Muscle layer of duodenum (tissue), 2 donors: ENCODE results near the gene LHFPL6.
"Not testable (repeated sequence)": the region's sequence is repeated elsewhere in the genome, so short reads cannot be mapped to it uniquely, and the experiment has no call there.

Experiments used
- H3K27ac ChIP-seq: one replicate; pipeline ENCODE4 v1.7.0; 2013; ENCODE audit warnings: mild to moderate bottlenecking, low read length
- H3K27me3 ChIP-seq: one replicate; pipeline ENCODE4 v1.7.0; 2013; ENCODE audit warnings: low read depth, mild to moderate bottlenecking, control low read depth, low read length
- H3K36me3 ChIP-seq, 2 donors: one replicate each; pipeline ENCODE4 v1.7.0; 2013; ENCODE audit warnings: low read length in 2 of 2, control low read depth in 1 of 2, mild to moderate bottlenecking in 1 of 2; ENCODE audit not compliant: insufficient read depth in 2 of 2, control insufficient read depth in 1 of 2
- H3K4me1 ChIP-seq, 2 donors: one replicate each; pipeline ENCODE4 v1.7.0; 2013; ENCODE audit warnings: low read length in 2 of 2, mild to moderate bottlenecking in 2 of 2, control low read depth in 1 of 2, moderate library complexity in 1 of 2; ENCODE audit not compliant: insufficient read depth in 2 of 2, control insufficient read depth in 1 of 2
- H3K4me3 ChIP-seq, 2 donors: one replicate each; pipeline ENCODE4 v1.7.0; 2013; ENCODE audit warnings: low read length in 2 of 2, low read depth in 1 of 2, mild to moderate bottlenecking in 1 of 2
- H3K9me3 ChIP-seq, 2 donors: one replicate each; pipeline ENCODE4 v1.7.0; 2013; ENCODE audit warnings: low read length in 2 of 2, control low read depth in 1 of 2, mild to moderate bottlenecking in 1 of 2; ENCODE audit not compliant: control insufficient read depth in 1 of 2
- donor health status: healthy.

The LHFPL6 gene

DNA sequence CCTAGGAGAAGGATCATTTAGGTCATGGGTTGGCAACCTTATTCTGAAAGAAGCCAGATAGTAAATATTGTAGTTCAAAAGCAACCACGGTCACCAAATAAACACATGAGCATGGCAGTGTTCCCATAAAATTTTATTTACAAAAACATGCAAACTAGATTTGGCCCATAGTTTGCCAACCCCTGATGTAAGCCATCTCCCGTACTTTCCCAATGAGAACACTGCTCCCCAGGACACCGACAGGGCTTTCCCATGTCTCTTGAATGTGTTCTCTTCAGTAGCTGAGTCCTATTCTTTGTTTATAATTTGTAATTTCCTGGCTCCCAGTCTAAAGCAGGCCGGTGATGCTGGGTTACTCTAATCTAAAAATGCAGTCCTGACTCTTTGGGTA lies 239.6 kb downstream of the LHFPL6 start:
- no peak overlapping the region for H3K4me3 ChIP-seq
- peaks cover 0 to 29% of the 10 kb centered on the region in 2 donors for H3K4me1 ChIP-seq
- H3K27ac ChIP-seq, result peak overlapping the region; percentile 28
- no peaks in the 10 kb centered on the region for H3K36me3 ChIP-seq
- H3K27me3 ChIP-seq, result no peaks in the 10 kb centered on the region
- H3K9me3 ChIP-seq, result no peaks in the 10 kb centered on the region

- Histone ChIP-seq H3K4me1 (peaks cover 0 to 29% of the 10 kb centered on the region in 2 donors), H3K36me3 (no peaks in the 10 kb centered on the region), H3K27ac (no peak overlapping the region), H3K9me3 (no peaks in the 10 kb centered on the region), H3K4me3 (no peak overlapping the region), H3K27me3 (no peaks in the 10 kb centered on the region)
Observed at GRCh38 chr13:39362652-39363381, 240.2 kb downstream of the LHFPL6 start.

DNA sequence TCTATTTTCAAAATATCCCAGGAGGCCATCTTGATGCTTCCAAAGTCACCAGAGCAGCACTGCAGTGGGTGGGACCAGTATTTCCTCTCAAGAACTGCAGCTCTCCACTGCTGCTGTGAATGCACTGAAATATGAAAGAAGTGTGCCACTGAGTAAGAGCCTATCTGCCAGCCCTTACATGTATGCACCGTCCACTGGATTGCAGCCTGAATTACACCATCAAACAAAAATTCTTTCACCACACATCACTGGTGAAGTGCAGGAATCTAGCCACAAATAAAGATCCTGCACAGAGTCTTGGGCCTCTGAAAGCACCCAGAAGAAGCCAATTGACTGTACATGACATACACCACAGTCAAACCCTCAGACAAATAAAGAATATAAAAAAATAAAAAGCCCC lies 249.0 kb downstream of the LHFPL6 start:
- no peak overlapping the region for H3K4me3 ChIP-seq
- H3K27ac ChIP-seq, result no peak overlapping the region
- no peaks in the 10 kb centered on the region for H3K27me3 ChIP-seq
- peaks cover 0 to 11% of the 10 kb centered on the region in 2 donors for H3K4me1 ChIP-seq
- H3K36me3 ChIP-seq, result no peaks in the 10 kb centered on the region
- no peaks in the 10 kb centered on the region for H3K9me3 ChIP-seq

DNA sequence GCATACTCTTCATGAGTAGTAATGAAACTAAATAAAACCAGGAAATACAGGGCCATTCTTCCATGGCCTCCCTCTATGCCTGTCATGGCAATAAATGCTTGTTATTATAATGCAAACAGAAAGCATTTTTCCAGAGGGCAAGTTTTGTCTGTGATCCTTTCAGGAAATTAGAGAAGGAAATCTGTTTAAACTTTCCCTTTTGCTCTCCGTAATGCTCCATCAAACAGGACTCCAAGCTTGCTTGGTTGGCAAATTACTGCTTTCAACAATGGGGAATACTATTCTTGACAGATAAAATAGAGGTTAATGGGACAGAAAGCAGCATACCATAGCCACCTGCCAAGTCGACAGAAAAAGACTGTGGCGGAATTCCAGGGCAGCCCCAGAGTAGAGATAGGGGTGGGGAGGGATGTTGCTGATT lies 252.5 kb downstream of the LHFPL6 start:
- H3K27me3 ChIP-seq, result no peaks in the 10 kb centered on the region
- H3K27ac ChIP-seq, result peak overlapping the region; percentile 37
- H3K4me1 ChIP-seq, result peaks cover 0 to 11% of the 10 kb centered on the region in 2 donors
- peak overlapping the region; percentile 16 to 27 for H3K4me3 ChIP-seq
- H3K9me3 ChIP-seq, result no peaks in the 10 kb centered on the region
- H3K36me3 ChIP-seq, result no peaks in the 10 kb centered on the region

GRCh38 chr13:39349391-39349960 lies 253.5 kb downstream of the LHFPL6 start:
- Histone ChIP-seq H3K27me3 (no peaks in the 10 kb centered on the region), H3K36me3 (no peaks in the 10 kb centered on the region), H3K27ac (no peak overlapping the region), H3K4me3 (no peak overlapping the region), H3K9me3 (no peaks in the 10 kb centered on the region), H3K4me1 (peaks cover 0 to 11% of the 10 kb centered on the region in 2 donors)

DNA sequence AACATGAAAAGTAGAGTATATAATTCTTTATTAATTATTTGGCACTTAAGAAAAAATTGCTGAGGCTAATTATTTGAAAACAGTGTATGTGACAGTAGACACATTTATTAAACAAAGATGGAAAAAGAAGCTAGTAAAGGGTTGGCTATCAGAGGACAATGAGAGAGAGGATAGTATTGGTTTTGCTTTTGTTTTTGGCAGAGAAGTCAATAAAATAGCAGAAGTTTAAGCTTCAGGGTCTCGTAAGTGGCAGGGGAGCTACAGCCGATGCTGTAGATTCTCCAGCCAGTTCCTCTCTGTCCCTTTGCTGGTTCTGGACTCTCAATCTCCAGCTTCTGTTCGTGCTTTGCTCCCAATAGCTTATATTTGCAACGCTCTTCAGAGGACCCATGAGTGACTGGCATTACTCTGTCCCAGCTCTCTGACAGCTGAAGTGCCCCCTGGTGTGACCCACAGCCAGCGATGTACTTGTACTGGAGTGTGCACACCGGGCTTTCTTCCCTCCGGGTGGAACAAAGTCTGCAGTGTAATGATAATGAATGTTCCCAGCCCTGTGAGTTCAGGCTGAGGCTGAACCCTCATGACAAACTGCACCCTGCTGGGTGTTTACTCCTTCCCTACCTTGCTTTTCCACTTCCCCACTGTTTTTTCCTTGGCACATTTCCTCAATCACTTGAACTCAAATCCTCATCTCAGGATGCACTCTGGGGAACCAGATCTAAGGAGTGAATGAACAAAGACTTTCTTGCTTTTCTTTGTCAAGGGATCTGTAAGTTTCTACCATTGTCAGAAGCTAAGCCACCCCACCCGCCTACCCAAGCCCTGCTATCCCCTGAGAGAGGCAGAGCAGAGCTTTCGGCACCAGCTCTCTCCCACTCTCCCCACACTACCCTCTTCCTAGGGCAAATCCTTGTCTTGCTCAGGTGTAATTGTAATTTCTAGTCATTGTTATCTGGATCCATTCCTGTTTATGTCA lies 254.8 kb downstream of the LHFPL6 start:
- peaks cover 0 to 11% of the 10 kb centered on the region in 2 donors for H3K4me1 ChIP-seq
- no peaks in the 10 kb centered on the region for H3K9me3 ChIP-seq
- H3K27ac ChIP-seq, result no peak overlapping the region
- no peak overlapping the region for H3K4me3 ChIP-seq
- no peaks in the 10 kb centered on the region for H3K27me3 ChIP-seq
- H3K36me3 ChIP-seq, result no peaks in the 10 kb centered on the region

- Histone ChIP-seq H3K36me3 (no peaks in the 10 kb centered on the region), H3K27ac (no peak overlapping the region), H3K9me3 (no peaks in the 10 kb centered on the region), H3K4me3 (no peak overlapping the region), H3K27me3 (no peaks in the 10 kb centered on the region), H3K4me1 (peaks cover 0 to 11% of the 10 kb centered on the region in 2 donors)
Observed at GRCh38 chr13:39345982-39346381, 257.0 kb downstream of the LHFPL6 start.

GRCh38 chr13:39341251-39341650 lies 261.7 kb downstream of the LHFPL6 start:
- Histone ChIP-seq H3K36me3 (no peaks in the 10 kb centered on the region), H3K4me3 (no peak overlapping the region), H3K27ac (no peak overlapping the region), H3K27me3 (no peaks in the 10 kb centered on the region), H3K4me1 (no peaks in the 10 kb centered on the region), H3K9me3 (no peaks in the 10 kb centered on the region)

DNA sequence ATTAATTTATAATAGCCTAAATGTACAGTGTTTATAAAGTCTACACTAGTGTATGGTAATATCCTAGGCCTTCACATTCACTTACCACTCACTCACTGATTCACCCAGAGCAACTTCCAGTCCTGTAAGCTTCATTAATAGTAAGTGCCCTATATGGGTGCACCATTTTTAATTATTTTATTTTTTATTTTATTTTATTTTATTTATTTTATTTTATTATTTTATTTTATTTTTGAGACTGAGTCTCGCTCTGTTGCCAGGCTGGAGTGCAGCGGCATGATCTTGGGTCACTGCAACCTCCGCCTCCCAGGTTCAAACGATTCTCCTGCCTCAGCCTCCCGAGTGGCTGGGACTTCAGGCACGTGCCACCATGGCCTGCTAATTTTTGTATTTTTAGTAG lies 264.9 kb downstream of the LHFPL6 start:
- H3K9me3 ChIP-seq, result not testable (repeated sequence)

DNA sequence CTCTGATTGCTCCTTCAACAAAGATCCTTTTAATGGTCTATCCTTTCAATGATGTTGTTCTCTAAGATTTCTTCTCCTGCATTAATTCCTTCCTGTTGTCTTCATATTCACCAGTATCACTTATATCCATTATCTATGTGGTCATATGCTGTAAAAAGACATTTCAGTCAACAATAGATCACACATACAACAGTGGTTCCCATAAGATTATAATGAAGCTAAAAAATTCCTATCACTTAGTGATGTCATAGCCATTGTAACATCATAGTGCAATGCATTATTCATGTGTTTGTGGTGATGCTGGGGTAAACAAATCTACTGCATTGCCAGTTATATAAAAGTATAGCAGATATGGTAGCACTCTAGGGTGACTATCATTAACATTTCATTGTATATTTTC lies 266.1 kb downstream of the LHFPL6 start:
- Histone ChIP-seq H3K27me3 (no peaks in the 10 kb centered on the region), H3K4me1 (no peaks in the 10 kb centered on the region), H3K36me3 (no peaks in the 10 kb centered on the region), H3K4me3 (no peak overlapping the region), H3K9me3 (no peaks in the 10 kb centered on the region), H3K27ac (no peak overlapping the region)

More for the DNA sequence above, 264.9 kb downstream of the LHFPL6 start:
- not testable (repeated sequence) for H3K27ac ChIP-seq, H3K36me3 ChIP-seq, H3K4me1 ChIP-seq, H3K27me3 ChIP-seq, H3K4me3 ChIP-seq

- no peaks in the 10 kb centered on the region for H3K9me3 ChIP-seq
- H3K36me3 ChIP-seq, result no peaks in the 10 kb centered on the region
- no peaks in the 10 kb centered on the region for H3K4me1 ChIP-seq
- H3K4me3 ChIP-seq, result no peak overlapping the region
- H3K27me3 ChIP-seq, result no peaks in the 10 kb centered on the region
- H3K27ac ChIP-seq, result no peak overlapping the region
Observed at GRCh38 chr13:39336207-39336606, 266.8 kb downstream of the LHFPL6 start.
